SHP77 treated with DMSO at 0.1 percent for 48 hours (cell line): Measurements from ENCODE around the gene SYNE1.
"Not testable (repeated sequence)": the region's sequence is repeated elsewhere in the genome, so short reads cannot be mapped to it uniquely, and the experiment has no call there.

Experiments used
- DNase-seq: peaks from one replicate; lab custom pipeline; 2025; lab: John Stamatoyannopoulos, UW

SYNE1 gene

GRCh38 chr6:152423216-152424103 is 213.7 kb downstream of the SYNE1 start:
- DNase-seq: no peak

- DNase-seq: not testable (repeated sequence)
Observed at GRCh38 chr6:152421496-152421895, 215.7 kb downstream of the SYNE1 start.

GRCh38 chr6:152420696-152421095 is 216.5 kb downstream of the SYNE1 start:
- no peak for DNase-seq

- no peak for DNase-seq
Observed at GRCh38 chr6:152418551-152418950, 218.6 kb downstream of the SYNE1 start.

GRCh38 chr6:152416652-152417051 is 220.5 kb downstream of the SYNE1 start:
- no peak for DNase-seq

- DNase-seq: no peak
Observed at GRCh38 chr6:152404936-152405595, 232.1 kb downstream of the SYNE1 start.

- DNase-seq: no peak
Observed at GRCh38 chr6:152404086-152404857, 232.9 kb downstream of the SYNE1 start.

GRCh38 chr6:152402791-152403190 is 234.4 kb downstream of the SYNE1 start:
- DNase-seq: no peak

- DNase-seq: no peak
Observed at GRCh38 chr6:152401978-152402377, 235.2 kb downstream of the SYNE1 start.

- no peak for DNase-seq
Observed at GRCh38 chr6:152399399-152399798, 237.8 kb downstream of the SYNE1 start.

GRCh38 chr6:152398993-152399392 is 238.2 kb downstream of the SYNE1 start:
- no peak for DNase-seq

GRCh38 chr6:152398316-152398715 is 238.8 kb downstream of the SYNE1 start:
- DNase-seq: no peak

GRCh38 chr6:152394303-152394702 is 242.9 kb downstream of the SYNE1 start:
- DNase-seq: no peak

GRCh38 chr6:152391179-152391880 is 245.8 kb downstream of the SYNE1 start:
- DNase-seq: no peak

- no peak for DNase-seq
Observed at GRCh38 chr6:152387091-152387490, 250.1 kb downstream of the SYNE1 start.

GRCh38 chr6:152386131-152386530 is 251.0 kb downstream of the SYNE1 start:
- DNase-seq: no peak

- no peak for DNase-seq
Observed at GRCh38 chr6:152380993-152381898, 255.9 kb downstream of the SYNE1 start.

- no peak for DNase-seq
Observed at GRCh38 chr6:152380351-152380767, 256.8 kb downstream of the SYNE1 start.

- DNase-seq: no peak
Observed at GRCh38 chr6:152379423-152379822, 257.7 kb downstream of the SYNE1 start.

GRCh38 chr6:152378169-152378568 is 259.0 kb downstream of the SYNE1 start:
- DNase-seq: no peak

- no peak for DNase-seq
Observed at GRCh38 chr6:152375197-152375596, 262.0 kb downstream of the SYNE1 start.
